Measurements from ENCODE around the gene MACROH2A1. TPM values are rescaled to one million over a fixed set of nuclear protein-coding genes. Genes with fewer than 3 reads are reported as not detected.

MACROH2A1 gene
- total and polyA plus RNA-seq, 4 donors = 135 to 191 (median 179) TPM

DNA sequence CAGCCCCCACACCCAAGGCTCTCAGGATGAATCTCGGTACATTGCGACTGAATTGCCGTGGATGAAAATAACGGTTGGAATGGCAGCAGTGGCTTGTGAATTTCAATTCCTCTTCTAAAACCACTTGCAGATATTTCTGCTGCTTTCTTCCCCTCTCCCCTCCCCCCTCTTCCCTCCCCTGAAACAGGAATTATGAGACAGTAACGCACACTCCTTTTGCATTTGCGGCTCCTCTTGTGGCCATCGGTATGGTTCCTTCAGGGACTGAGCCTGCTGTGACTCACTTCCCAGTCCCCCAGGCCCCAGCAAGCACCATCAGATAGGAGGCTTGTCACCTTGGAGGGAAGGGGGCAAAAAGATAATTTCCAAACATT is 38.4 kb upstream of the MACROH2A1 start:
- 76% methylated on average over 4 of the region's 7 CpGs for WGBS (ENCODE audit: insufficient coverage)
- H3K27ac ChIP-seq (ENCODE audit: low read depth, low read length) = no peak overlapping the region

DNA sequence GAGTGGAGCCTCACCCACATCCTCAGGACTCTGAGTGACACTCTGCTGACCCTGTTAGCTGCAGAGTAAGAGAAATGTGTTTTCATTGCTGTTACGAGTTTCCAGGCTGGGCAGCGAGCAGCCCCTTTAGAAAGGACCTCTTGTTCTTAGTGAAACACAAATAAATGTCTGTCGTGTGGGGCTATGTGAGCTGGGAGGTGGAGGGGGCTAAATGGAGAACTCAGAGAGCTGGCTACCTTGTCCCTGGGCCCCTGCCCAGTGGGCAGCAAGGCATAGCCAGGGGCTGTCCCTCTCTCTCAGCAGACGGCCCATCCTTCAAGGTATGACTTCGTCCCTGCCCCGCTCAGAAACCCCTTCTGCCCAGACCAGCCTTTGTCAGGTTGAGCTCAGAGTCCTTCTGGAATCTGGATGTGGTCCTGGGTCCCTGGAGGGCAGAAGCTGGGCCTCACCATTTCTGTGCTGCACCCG is 38.0 kb upstream of the MACROH2A1 start:
- no peak overlapping the region for H3K27ac ChIP-seq (ENCODE audit: low read depth, low read length)
- H3K9me3 ChIP-seq (ENCODE audit: control insufficient read depth, insufficient read depth, low read length) = no peaks in the 10 kb centered on the region
- 47% methylated on average over 5 of the region's 7 CpGs for WGBS (ENCODE audit: insufficient coverage)
- H3K4me3 ChIP-seq (ENCODE audit: low read depth, low read length) = no peak overlapping the region
- peaks cover 5% of the 10 kb centered on the region for H3K27me3 ChIP-seq (ENCODE audit: control insufficient read depth, insufficient read depth, low read length)
- peaks cover 40% of the 10 kb centered on the region for H3K4me1 ChIP-seq (ENCODE audit: control insufficient read depth, insufficient read depth, low read length)
- H3K36me3 ChIP-seq (ENCODE audit: control insufficient read depth, insufficient read depth, low read length) = no peaks in the 10 kb centered on the region
- no peak for DNase-seq (ENCODE audit: low read depth in 4 of 6, low spot score in 6 of 6)

More for the DNA sequence above, 38.4 kb upstream of the MACROH2A1 start:
- Histone ChIP-seq H3K36me3 (ENCODE audit: control insufficient read depth, insufficient read depth, low read length) (no peaks in the 10 kb centered on the region), H3K9me3 (ENCODE audit: control insufficient read depth, insufficient read depth, low read length) (no peaks in the 10 kb centered on the region), H3K27me3 (ENCODE audit: control insufficient read depth, insufficient read depth, low read length) (peaks cover 5% of the 10 kb centered on the region), H3K4me3 (ENCODE audit: low read depth, low read length) (no peak overlapping the region), H3K4me1 (ENCODE audit: control insufficient read depth, insufficient read depth, low read length) (peaks cover 41% of the 10 kb centered on the region)
- DNase-seq (ENCODE audit: low read depth in 4 of 6, low spot score in 6 of 6) = no peak

DNA sequence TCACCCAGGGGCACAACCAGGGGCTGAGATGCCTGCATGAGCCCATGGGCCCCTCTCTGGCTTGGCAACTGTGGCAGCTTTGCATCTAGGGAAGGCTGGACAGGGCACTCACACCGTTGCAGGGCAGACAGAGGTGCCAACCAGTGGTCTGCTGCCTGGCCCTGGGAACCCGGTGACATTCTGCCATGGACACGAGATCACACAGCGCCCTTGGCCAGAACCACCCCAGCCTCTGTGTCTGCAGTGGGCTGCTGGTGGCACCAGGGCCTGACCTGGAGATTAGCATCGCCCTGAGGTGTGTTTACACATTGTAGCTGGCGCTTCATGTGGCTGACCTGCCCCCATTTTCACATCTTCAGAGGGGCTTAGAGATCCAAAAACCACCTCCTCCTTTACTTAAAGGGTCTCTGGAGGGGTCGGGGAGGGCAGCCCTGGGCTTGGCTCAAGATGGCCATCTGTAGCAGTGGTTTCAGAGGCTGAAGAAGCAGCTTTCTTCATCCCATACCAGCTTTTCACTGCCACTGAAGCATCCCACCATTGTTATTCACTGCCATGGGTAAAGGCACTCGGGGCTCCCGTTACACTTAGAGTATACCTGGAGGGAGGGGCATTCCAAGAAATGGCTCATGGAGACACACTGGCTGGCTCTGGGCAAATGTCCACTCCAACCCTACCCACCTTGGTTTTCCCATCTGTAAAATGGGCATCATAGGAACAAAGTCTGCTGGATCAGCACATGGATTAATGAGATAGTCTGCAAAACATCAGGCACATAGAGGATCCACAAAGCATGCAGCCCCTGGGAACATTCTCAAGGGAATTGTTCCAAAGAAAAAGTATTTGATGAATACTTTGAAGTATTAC is 36.7 kb upstream of the MACROH2A1 start:
- 94% methylated on average over 8 of the region's 9 CpGs for WGBS (ENCODE audit: insufficient coverage)
- Histone ChIP-seq H3K36me3 (ENCODE audit: control insufficient read depth, insufficient read depth, low read length) (no peaks in the 10 kb centered on the region), H3K27ac (ENCODE audit: low read depth, low read length) (no peak overlapping the region), H3K4me3 (ENCODE audit: low read depth, low read length) (no peak overlapping the region), H3K4me1 (ENCODE audit: control insufficient read depth, insufficient read depth, low read length) (peaks cover 40% of the 10 kb centered on the region), H3K27me3 (ENCODE audit: control insufficient read depth, insufficient read depth, low read length) (peaks cover 5% of the 10 kb centered on the region), H3K9me3 (ENCODE audit: control insufficient read depth, insufficient read depth, low read length) (no peaks in the 10 kb centered on the region)
- no peak for DNase-seq (ENCODE audit: low read depth in 4 of 6, low spot score in 6 of 6)

DNA sequence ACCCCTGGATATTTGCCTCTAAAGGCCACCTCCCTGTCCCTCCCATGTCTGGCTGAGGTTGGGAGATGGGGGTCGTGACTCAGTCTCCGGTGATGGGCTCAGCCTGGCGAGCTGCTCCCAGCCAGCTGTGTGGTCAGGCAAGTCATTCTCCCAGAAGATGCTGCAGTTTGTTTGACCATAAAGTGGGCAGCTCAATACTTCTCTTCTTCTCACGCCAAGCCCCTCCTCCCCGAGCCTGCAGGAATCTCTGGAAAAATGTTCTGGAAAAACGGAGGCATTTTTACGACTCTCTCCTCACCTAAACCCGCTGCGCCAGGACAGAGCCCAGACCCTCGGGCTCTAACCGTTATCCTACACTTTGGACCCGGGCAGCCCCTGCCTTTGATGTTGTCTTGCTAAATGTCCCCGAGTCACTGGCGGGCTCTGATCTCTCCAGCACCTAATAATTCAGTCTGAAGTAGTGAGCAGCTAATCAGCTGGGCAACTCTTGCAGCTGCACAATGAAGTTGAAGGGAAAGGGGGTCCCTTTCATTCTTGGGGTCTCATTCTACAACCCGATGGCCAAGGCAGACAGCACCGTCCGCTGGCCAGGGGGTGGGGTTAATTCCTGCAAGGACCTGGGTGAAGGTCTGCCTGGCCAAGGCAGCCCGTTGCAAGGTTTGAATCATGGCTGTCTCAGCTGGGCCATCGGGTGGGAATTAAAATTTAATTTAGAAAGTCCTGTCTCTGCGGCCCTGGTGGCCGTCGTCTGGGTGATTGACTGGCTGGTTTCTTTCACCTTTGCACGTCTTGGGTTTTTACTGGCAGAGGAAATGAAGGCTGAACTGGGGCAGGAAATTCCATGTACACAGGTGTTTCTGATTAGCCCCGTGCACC is 35.8 kb upstream of the MACROH2A1 start:
- Histone ChIP-seq H3K27me3 (ENCODE audit: control insufficient read depth, insufficient read depth, low read length) (peaks cover 5% of the 10 kb centered on the region), H3K36me3 (ENCODE audit: control insufficient read depth, insufficient read depth, low read length) (no peaks in the 10 kb centered on the region), H3K27ac (ENCODE audit: low read depth, low read length) (no peak overlapping the region), H3K4me1 (ENCODE audit: control insufficient read depth, insufficient read depth, low read length) (peaks cover 40% of the 10 kb centered on the region), H3K4me3 (ENCODE audit: low read depth, low read length) (no peak overlapping the region), H3K9me3 (ENCODE audit: control insufficient read depth, insufficient read depth, low read length) (no peaks in the 10 kb centered on the region)
- no peak for DNase-seq (ENCODE audit: low read depth in 4 of 6, low spot score in 6 of 6)
- WGBS (ENCODE audit: insufficient coverage) = 73% methylated on average over 24 of the region's 24 CpGs

DNA sequence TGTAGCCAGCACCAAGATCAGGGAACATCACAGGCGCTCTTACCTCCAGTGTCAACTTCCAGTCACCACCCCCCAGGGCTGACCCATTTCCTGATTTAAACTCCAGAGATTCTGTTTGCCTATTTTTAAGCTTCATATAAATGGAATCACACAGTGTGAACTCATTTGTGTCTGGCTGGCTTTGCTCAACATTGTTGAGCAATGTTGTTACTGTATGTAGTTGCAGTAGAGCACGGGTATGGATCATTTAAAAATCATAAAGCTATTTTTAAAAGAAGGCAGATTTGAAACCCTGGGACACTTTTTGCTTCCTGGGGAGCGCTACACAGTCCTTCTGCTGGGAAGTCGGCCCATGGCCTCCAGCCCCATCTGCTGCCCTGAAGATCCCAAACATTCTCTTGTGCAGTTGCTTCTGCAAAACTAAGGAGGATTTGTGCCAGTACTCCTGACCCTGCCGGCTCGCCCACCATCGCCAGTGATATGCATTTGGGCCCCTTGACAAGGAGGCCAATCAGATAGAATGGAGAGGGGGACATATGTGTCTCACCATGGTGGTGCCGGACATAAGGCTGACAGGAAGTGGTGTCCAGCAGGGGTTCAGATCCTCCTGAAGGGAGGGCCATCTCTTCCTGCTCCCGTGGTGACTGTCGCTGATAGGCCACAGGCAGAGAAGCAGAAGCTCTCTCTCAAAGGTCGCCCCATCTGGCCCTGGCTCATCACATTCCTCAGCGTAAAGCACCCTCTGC is 34.8 kb upstream of the MACROH2A1 start:
- 76% methylated on average over 12 of the region's 12 CpGs for WGBS (ENCODE audit: insufficient coverage)
- Histone ChIP-seq H3K27me3 (ENCODE audit: control insufficient read depth, insufficient read depth, low read length) (peaks cover 5% of the 10 kb centered on the region), H3K9me3 (ENCODE audit: control insufficient read depth, insufficient read depth, low read length) (no peaks in the 10 kb centered on the region), H3K4me3 (ENCODE audit: low read depth, low read length) (no peak overlapping the region), H3K36me3 (ENCODE audit: control insufficient read depth, insufficient read depth, low read length) (no peaks in the 10 kb centered on the region), H3K4me1 (ENCODE audit: control insufficient read depth, insufficient read depth, low read length) (peaks cover 36% of the 10 kb centered on the region), H3K27ac (ENCODE audit: low read depth, low read length) (no peak overlapping the region)
- DNase-seq (ENCODE audit: low read depth in 4 of 6, low spot score in 6 of 6) = no peak

DNA sequence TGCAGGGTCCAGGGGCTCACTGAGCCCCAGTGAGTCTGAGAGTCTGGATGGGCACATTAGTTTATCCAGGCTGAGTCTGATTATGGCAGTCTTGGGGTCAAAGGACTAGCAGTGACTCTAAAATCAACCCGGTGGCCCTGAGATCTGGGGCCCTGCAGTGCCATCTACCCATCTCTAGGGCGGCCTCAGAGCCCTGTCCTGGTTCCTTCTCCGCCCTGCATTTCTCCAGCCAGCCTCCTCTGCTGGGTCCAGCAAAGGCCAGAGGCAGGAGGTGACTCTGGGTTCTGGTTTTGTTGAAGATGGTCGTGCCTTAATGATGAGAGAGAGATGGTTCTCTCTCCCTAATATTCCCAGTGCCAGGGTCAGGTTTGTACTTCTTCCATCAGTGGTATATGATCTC is 33.1 kb upstream of the MACROH2A1 start:
- Histone ChIP-seq H3K36me3 (ENCODE audit: control insufficient read depth, insufficient read depth, low read length) (no peaks in the 10 kb centered on the region), H3K4me3 (ENCODE audit: low read depth, low read length) (no peak overlapping the region), H3K27ac (ENCODE audit: low read depth, low read length) (no peak overlapping the region), H3K27me3 (ENCODE audit: control insufficient read depth, insufficient read depth, low read length) (peaks cover 5% of the 10 kb centered on the region), H3K4me1 (ENCODE audit: control insufficient read depth, insufficient read depth, low read length) (peaks cover 24% of the 10 kb centered on the region), H3K9me3 (ENCODE audit: control insufficient read depth, insufficient read depth, low read length) (peaks cover 3% of the 10 kb centered on the region)
- no peak for DNase-seq (ENCODE audit: low read depth in 4 of 6, low spot score in 6 of 6)
- WGBS (ENCODE audit: insufficient coverage) = 60% methylated on average over 1 of the region's 4 CpGs

DNA sequence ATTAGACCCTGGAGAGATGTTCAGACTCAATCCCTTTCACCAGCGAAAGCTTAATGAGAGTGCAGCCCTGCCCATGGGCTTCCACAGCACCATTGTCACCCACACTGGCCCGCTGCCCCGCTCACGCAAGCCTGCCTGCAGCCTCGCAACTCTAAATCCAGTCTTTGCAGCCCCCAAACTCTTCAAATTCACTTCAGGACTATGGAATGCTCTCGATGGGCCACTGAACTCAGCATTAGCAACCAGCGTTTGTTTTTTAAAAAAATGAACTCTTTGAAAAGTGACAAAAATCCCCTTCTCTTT is 31.1 kb upstream of the MACROH2A1 start:
- Histone ChIP-seq H3K36me3 (ENCODE audit: control insufficient read depth, insufficient read depth, low read length) (no peaks in the 10 kb centered on the region), H3K4me3 (ENCODE audit: low read depth, low read length) (no peak overlapping the region), H3K27me3 (ENCODE audit: control insufficient read depth, insufficient read depth, low read length) (peaks cover 5% of the 10 kb centered on the region), H3K9me3 (ENCODE audit: control insufficient read depth, insufficient read depth, low read length) (peaks cover 3% of the 10 kb centered on the region), H3K27ac (ENCODE audit: low read depth, low read length) (no peak overlapping the region), H3K4me1 (ENCODE audit: control insufficient read depth, insufficient read depth, low read length) (peaks cover 11% of the 10 kb centered on the region)
- WGBS (ENCODE audit: insufficient coverage) = 58% methylated on average over 6 of the region's 7 CpGs
- no peak for DNase-seq (ENCODE audit: low read depth in 4 of 6, low spot score in 6 of 6)

DNA sequence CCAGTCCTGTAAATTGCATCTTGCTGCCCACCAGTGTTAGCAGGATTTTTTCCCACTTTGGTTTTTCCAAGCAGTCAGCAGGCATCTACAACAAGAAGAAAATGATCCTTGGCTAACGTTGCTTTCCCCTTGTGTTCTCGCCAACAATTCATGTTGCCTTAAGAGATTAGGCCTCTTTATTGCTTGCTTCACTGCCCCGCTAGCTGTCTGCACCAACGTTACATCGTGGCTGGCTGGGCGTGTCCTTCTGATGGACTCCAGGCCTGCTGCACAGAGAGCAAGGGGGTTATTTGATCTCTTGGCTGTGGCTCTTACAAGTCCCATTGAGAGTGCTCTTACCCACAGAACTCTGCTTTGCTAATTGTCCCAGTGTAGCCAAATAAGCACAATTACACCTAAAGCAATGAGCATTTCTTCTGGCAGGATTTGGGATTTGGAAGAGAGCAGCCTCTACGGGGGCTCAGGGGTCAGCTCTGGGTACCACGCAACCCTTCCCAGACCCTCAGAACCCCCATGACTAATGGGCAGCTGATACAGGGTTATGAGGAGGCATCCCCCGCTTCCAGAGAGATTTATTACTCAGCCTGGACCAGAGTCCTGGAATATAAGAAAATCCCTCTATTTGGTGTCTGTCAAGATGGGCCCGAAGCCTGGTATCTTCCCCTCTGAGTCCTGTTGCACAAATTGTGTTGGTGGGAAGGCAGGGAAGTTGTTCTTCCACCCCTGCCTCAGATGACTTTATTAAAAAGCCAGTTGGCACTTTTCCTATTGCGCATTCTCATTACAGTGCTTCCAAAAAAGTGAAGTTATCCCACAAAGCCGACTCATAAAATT is 30.5 kb upstream of the MACROH2A1 start:
- DNase-seq (ENCODE audit: low read depth in 4 of 6, low spot score in 6 of 6) = no peak
- H3K4me3 ChIP-seq (ENCODE audit: low read depth, low read length) = no peak overlapping the region
- 70% methylated on average over 6 of the region's 12 CpGs for WGBS (ENCODE audit: insufficient coverage)

DNA sequence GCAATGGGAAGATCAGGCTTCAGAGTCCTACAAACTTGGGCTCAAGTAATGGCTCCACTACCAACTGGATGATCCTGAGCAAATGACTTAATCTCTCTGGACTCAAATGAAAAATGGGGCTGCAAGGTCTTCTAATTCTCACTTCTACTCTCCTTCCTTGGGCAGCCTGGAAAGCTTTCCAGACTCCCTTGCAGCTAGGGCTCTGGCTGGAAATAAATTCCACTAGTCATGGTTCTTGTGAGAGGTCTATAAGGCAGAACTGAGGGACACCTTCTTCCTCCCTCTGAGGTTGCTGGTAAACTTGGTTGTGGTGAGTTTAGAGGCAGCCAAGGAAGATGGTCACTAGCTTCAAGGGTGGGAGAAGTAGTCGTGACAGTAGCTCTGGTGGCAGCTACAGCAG is 29.6 kb upstream of the MACROH2A1 start:
- WGBS (ENCODE audit: insufficient coverage) = 100% methylated on average over 1 of the region's 1 CpG
- H3K4me1 ChIP-seq (ENCODE audit: control insufficient read depth, insufficient read depth, low read length) = no peaks in the 10 kb centered on the region
- no peak overlapping the region for H3K27ac ChIP-seq (ENCODE audit: low read depth, low read length)
- H3K4me3 ChIP-seq (ENCODE audit: low read depth, low read length) = no peak overlapping the region
- H3K36me3 ChIP-seq (ENCODE audit: control insufficient read depth, insufficient read depth, low read length) = no peaks in the 10 kb centered on the region
- no peak for DNase-seq (ENCODE audit: low read depth in 4 of 6, low spot score in 6 of 6)
- H3K9me3 ChIP-seq (ENCODE audit: control insufficient read depth, insufficient read depth, low read length) = peaks cover 3% of the 10 kb centered on the region
- no peaks in the 10 kb centered on the region for H3K27me3 ChIP-seq (ENCODE audit: control insufficient read depth, insufficient read depth, low read length)

More for the DNA sequence above, 30.5 kb upstream of the MACROH2A1 start:
- Histone ChIP-seq H3K27ac (ENCODE audit: low read depth, low read length) (no peak overlapping the region), H3K36me3 (ENCODE audit: control insufficient read depth, insufficient read depth, low read length) (no peaks in the 10 kb centered on the region), H3K9me3 (ENCODE audit: control insufficient read depth, insufficient read depth, low read length) (peaks cover 3% of the 10 kb centered on the region), H3K4me1 (ENCODE audit: control insufficient read depth, insufficient read depth, low read length) (peaks cover 5% of the 10 kb centered on the region), H3K27me3 (ENCODE audit: control insufficient read depth, insufficient read depth, low read length) (no peaks in the 10 kb centered on the region)
